ENCODE data around the gene IL24.

The IL24 gene

DNA sequence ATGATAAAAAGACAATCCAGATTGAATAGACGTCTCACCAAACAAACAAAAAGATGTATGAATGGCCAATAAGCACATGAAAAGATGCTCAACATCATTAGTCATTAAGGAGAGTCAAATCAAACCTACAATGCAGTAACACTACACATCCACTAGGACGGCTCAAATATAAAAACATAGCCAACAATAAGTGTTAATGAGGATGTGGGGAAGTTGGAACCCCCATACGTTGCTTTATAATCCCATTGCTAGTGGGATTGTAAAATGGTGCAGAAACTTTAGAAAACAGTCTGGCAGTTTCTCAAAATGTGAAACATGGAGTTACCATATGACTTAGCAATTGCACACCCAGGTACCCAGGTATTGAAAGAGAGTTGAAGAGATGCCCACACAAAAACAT lies 14.7 kb upstream of the IL24 start:
- no peak for DNase-seq

DNA sequence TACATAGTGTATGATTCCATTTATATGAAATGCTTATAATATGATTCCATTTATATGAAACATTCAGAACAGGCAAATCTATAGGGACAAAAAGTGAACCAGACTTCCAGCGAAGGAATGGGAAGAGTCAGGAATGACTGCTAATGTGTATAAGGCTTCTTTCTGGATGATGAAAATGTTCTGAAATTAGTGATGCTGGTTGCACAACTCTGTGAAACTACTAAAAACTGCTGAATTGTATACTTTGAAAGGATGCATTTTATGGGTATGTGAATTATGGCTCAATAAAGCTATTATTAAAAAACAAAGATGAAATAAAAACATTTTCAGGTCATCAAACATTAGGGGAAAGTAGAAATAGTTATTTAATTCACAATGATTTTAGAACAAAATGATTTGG lies 14.1 kb upstream of the IL24 start:
- no peak for DNase-seq

DNA sequence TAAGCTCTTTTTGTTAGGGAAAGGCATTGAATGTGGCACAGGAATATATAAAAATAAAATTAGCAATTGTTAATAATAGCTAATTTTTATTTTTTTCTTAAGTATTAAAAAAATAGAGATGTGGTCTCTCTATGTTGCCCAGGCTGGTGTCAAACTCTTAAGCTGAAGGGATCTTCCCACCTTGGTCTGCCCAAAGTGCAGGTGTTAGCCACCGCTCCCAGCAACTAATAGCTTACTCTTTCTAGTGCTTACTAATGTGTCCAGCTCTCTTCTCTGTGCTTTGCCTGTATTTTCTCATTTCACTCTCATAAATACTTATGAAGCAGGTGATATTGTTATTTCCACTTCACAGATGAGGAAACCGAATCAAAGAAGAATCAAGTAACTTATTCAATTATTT lies 13.4 kb upstream of the IL24 start:
- DNase-seq = no peak

DNA sequence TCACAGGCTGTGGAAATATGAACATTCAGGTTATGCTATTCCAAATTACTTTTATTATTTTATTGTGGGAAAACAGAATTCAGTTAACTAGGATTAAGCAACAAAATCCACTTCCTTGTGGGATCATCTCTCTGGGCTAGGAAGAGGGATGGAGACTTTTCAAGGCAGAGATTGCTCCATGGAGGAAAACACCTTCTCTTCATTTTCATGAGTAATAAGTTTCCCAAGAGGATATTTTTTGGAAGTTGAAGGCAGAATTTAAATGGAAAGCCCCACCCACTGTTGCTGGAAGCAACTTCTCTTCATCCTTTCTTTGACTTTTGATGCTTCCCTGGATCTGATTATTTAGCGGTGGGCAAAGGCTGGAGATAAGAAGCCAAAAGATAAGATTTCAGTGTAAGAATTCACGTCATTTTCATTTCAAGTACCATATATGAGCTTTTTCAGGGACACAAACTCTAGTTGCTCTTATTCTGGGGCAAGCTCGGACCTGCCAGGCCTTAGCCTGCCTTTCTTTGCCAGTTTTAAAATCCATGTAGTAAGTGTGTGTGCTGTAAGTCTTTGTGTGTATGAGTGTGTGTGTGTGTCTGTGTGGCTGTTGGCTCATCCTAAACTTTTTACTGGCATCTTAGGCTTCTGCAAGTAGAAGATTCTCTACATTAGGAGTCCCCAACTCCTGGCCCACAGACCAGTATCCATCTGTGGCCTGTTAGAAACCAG lies 11.7 kb upstream of the IL24 start:
- DNase-seq = no peak

DNA sequence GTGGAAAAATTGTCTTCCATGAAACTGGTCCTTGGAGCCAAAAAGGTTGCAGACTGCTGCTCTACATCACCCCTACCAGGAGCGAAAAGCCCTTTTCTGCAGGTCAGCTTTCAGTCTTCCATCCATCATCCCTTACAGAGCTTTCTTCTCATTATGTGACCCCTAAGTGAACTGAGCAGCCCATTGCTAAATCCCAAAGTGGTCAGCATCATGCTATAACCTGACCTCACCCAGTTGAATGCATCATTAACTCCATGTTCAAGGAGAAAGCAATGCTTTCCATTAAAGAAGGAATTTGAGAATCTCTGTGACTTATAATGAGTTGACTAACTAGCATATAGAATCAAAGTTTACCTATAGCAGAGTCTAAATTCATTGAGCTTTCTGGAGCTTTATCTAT lies 10.4 kb upstream of the IL24 start:
- DNase-seq = no peak

DNA sequence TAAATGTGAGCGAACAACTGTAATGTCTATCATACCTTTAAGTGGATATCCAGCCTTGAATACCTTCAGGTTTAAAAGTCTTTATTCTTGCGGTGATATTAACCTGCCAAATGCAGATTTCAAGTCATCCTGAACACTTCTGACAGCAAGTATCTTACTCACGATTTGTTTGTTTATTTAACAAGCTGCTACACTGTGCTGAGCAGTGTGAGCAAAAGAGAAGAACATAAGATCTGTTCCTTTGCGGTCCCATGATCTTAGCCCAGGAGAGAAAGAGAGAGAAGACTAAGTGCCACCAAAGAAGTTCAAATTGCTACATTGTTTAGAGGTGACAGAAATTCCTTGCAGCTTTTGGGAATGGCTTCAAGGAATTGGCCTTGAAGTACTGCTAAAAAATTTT lies 9.5 kb upstream of the IL24 start:
- no peak for DNase-seq

DNA sequence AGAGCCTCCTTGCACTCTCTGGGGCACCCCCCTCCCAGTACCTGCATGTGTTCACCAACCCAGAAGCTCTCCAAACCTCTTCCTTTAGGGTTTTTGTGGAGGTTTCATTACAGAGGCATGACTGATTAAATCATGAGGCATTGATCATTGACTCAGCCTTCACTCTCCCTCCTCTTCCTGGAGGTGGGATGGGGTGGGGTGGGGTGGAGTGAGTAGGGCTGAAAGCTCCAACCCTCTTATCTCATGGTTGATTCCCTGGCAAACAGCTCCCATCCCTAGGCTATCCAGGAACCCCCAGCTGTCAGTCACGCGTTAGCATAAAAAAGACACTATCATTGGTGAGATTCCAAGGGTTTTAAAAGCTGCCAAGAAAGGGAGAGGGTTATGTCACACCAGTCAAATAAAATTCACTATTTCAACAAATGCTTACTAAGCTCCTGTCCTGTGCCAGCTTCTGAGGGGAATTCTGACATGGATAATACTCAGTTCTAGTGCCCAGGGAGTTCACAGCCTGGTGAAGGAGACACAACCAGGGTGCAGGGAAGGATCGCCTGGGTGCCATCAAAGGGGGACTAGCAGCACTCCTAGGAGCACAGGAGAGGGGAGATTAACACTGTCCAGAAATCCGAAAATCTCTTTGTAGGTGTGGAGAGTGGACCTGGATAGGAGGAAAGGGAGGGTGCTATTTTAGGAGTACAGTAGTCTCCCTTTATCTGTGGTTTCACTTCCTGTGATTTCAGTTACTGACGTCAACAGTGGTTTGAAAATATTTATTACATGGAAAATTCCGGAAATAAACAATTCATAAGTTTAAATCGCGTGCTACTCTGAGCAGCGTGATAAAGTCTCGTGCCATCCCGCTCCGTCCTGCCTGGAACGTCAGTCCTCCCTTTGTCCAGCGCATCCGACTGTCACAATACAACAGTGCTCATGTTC lies 6.8 kb upstream of the IL24 start:
- DNase-seq = no peak

DNA sequence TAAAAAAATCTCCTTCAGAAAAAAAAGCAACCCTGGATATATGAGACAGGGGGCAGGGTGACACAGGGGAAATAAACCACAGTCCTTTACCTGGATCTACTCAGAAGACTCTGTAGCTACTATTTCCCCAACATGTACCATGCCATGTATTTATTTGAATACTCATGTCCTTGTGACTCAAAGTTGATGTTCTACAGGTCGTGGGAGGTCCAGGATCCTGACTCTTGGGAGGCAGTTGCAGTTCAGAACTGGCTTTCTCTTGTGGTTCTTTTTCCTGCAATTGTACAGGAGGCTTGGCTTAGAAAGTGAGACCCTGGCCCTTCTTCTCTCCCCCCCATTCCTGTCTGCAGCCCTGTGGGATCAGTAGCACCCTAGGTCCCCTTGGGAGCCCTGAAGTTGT lies 5.8 kb upstream of the IL24 start:
- DNase-seq = no peak

DNA sequence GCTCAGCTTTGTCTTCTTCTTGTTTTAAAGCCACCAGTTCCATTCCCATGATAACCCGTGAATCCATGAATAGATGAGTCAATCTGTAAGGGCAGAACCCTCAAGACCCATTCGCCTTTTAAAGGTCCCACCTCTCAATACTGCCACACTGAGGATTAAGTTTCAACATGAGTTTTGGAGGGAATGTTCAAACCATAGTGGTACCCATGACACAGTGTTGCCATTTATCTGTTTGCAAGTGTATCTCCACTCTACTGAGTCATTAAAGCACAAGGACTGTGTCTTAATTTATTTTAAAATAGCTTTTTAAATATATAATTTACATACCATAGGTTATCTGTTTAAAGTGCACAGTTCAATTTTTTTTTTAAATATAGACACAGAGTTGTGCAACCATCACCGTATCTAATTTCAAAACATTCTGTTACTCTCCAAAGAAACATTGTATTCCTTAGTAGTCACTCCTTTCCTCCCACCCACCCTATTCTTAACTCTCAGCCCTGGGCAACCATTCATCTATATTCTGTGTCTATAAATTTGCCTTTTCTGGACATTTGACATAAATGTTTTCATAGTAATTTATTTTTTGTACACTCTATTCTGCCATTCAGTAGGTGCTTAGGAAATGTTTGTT lies 4.8 kb upstream of the IL24 start:
- DNase-seq = no peak

DNA sequence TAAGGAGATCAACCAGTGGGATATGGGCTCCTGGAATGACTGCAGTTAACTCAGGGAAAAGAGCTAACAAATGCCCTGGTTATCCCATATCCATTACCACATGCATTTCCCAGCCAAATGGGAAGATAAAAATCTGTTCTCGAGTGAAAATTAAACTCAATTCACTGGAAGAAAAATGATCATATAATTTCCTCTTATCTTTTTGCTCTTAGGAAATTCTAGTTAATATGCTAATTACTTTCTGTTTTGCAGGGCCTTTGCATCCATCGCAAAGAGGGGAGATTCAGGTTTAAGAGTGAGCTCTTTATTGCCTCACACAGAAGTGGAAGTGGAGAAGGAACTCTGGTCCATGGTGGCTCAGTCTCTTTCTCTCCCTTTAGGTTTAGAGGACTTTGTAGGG lies 3.9 kb upstream of the IL24 start:
- no peak for DNase-seq

DNA sequence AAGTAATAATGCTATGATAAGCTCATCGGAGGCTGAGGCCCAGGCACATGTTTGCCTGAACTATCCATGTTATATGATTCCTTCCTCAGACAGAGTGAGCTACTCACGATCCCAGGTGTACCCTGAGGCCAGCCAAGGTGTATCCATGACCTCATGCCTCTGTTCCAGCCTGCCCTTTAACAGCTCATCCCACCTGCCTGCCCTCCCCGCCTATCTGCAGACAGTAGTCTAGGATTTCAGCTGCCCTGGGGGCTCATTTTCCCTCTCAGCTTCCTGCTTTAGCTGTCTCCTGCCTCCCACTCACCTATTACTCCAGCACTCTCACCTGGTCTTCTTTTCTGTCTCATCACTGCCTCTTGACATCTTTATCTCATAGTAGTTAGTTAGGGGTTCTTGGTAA lies 1.9 kb upstream of the IL24 start:
- DNase-seq = no peak

DNA sequence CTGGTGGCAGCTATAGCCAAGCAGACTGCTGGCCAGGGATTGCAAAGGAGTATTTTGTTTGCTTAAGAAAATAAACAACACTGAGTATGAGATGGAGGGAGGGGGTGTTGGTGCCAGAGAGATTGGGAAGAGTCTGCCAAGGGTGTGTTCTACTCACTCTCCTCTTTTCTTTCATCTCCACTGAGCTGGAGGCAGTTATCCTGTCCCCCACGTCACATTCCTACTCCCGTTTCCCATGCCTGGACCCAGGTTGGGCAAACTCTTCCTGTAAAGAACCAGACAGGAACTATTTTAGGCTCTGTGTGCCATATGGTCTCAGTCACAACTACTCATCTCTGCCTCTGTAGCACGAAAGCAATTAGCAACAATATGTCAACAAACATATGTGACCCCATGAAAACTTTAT lies 1.4 kb upstream of the IL24 start:
- DNase-seq = peak; percentile 86

DNA sequence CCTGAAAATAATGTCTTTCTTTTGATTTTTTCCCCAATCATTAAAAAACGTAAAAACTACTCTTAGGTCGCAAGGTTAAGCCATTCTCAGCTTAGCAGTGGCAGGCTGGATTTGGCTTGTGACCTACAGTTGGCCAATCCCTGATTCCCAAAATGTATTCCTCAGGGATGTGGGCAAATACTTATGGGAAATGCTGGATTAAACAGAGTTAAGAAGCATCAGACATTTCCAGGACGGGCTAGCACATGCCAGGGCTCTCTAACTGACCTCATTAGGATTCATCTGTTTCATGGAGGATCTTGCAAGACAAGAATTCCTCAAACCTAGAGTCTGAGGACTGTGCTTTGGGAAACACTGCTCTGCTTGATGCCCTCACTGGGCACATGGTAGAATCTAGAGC lies 982 bp upstream of the IL24 start:
- peak; percentile 81 for DNase-seq

DNA sequence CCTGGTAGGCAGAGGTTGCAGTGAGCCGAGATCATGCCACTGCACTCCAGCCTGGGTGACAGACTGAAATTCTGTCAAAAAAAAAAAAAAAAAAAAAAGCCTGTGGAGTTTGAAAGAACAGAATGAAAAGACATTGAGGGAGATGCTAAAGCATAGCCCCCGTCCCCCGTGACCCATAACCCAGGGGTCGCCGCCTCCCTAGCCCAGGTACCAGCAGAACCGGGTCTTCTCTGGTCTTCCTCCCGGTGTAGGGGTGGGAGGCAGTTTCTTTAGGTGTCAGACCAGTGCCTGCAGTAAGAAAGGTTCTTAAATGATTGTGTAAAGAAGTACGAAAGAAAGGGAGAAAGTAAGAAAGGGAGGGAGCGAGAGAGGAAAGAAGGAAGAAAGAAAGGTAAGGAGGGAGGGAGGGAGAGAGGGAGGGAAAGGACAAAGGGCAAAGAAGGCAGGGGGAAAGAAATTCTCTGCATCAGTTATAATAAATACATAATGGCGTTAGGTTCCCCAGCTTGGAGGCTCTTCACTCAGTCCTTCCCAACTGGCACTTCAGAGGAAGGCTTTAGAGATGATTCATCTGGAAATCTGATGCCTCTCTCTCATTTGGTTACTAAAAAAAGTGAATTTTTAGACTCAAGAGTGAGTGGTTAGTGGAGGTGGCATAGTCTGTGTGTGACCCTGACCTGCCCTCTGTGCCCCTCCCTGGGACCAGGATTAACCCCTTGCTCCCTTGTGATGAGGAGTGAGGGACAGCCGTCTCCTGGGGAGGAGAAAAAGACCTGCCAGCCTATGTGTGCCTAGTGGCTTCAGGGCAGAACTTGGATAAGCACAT lies 1.1 kb downstream of the IL24 start:
- DNase-seq = no peak

DNA sequence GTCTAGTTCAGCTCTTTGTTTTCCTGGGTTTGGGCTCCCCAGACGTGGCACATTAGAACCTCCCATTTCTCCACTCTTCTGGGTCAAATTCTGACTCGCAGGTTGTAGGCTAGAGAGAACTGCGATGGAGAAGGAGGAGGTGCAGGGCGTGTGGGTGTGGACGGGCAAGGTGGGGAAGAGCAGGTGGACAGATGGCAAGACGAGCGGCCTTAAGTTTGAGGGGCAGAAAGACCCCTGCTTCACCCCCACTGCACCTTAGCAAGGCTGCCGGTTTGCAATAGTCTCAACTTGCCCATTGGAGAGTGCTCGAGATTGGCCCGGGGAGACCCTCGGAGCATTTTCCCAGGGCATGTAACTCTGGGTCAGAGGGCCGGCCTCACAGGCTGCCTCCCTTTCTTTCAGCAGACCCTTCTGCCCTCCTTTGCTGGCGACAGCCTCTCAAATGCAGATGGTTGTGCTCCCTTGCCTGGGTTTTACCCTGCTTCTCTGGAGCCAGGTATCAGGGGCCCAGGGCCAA lies 1.7 kb downstream of the IL24 start:
- no peak for DNase-seq

DNA sequence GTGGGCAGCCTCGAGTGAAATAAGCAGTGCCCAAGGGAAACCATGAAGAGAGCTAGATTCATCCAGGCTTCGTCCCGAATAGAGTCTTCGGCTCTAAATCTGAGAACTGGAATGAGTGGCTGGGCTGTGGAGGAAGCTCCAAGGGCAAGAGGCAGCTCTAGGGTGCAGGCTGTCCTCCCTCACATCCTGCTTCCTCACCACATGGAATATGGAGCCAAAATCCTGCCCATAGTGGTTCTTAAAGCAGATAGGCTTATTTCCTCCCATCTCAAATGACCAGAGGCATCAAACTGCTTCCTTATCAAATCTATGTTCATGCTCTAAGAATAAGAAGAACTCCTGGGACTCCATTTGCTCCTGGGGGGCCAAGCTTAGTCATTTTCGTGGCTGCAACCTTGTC lies 2.5 kb downstream of the IL24 start:
- no peak for DNase-seq

DNA sequence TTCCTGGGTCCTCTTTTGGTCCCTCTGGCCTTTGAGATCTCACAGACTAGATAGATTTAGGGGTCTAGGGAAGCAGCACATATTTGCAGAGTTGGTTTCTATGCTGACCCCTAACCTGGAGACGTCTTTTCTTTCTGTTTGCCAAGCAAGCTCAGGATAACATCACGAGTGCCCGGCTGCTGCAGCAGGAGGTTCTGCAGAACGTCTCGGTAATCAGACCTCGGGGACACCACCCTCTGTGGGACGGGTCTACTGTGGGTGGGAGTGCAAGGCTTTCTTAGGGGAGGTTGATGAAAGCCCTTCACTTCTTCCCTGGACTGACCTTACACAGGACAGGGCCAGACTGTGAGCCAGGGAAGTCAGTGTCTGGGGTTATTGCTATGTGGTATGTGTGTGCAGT lies 2.9 kb downstream of the IL24 start:
- DNase-seq = no peak

DNA sequence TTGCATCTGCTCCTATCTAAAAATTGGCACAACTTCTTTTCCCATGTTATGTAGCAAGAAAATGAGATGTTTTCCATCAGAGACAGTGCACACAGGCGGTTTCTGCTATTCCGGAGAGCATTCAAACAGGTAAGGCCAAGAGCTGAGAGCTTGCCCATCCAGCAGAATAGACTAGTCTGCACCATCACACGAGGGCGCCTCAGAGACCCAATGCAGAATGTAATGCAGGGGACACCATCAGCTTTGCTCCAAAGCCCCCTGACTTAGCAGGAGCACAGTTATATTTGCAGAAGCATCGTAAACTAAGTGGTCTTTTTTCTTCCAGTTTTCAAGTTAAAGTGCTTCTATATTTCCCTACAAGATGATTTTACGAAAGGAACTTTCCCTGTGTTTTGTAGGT lies 4.7 kb downstream of the IL24 start:
- no peak for DNase-seq

DNA sequence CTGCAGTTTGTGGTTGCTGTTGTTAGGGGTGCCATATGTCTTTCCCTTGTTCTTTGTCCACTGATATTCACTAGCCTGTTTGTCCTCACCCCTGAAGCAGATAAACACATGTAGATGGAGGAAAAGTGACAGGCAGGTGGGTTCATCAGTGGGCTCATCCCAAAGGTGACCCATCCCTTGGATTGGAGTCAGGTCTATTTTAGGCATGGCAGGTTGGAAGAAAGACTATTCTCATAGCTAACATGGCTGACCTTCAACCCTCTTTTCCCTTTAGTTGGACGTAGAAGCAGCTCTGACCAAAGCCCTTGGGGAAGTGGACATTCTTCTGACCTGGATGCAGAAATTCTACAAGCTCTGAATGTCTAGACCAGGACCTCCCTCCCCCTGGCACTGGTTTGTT lies 5.5 kb downstream of the IL24 start:
- no peak for DNase-seq

DNA sequence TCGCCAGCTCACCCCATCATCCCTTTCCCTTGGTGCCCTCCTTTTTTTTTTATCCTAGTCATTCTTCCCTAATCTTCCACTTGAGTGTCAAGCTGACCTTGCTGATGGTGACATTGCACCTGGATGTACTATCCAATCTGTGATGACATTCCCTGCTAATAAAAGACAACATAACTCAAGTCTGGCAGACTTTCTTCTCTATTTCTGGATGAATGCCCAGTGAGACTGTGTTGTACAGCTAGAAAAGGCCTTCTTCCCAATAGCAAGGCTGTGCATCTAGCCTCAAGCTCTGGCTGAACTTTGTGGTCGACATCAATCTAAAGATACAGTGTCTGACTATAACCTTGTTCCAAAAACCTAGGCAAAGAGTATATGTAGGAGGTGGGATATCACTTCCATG lies 6.4 kb downstream of the IL24 start:
- no peak for DNase-seq

DNA sequence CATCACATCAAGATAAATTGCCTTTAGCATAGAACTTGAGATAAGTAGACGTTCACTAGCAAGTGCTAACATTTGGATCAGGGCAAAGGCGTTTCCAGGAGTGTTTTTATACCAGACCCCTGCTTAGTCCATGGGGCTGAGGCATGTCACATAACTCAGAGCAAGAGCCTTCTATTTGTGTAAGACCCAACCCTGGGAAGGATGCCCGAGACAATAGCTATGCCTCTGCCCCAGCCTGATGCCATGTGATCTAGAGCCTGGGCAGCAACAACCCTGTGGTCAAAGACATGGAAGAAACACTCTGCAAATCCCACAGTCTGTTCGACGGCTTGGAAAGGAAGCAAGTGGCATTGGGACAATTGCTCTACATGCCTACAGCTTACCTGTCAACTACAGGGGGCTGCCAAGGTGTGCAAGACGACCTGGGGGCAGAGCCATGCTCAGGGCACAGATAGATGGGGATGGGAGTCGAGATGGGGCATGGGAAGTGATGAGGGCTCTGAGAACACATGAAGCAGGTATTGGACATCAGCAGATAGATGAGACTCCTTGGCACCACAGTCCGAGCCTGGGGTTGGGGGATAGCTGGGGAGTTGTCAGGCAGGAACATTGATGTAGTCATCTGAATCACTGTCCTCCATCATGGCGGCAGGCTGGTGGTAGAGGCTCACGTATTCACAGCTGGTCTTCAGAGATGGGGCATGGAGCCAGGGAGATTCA lies 7.3 kb downstream of the IL24 start:
- DNase-seq = no peak
